Right lobe of liver (tissue), 6 donors: ENCODE results near the gene METTL1. TPM values are rescaled to one million over a fixed set of nuclear protein-coding genes. Genes with fewer than 3 reads are reported as not detected.
A peak's percentile ranks its signal among the peaks of the same experiment; 100 is the strongest.
"Not testable (repeated sequence)": the region's sequence is repeated elsewhere in the genome, so short reads cannot be mapped to it uniquely, and the experiment has no call there.

Experiments
- ATAC-seq, 4 donors: fragments of 200-7000 bp; cut with Tn5 transposase; one replicate each; pipeline ENCODE4 v1.9.1; 2020; ENCODE audit warnings: mild to moderate bottlenecking in 4 of 4, moderate library complexity in 4 of 4
- DNase-seq, 3 donors: peaks; one replicate each; pipeline ENCODE4 v3.0.0-alpha.2; 2020
- H3K27ac ChIP-seq, 3 donors: fragments of 200-600 bp; one replicate each; pipeline ENCODE4 v1.8.0; 2022
- H3K27me3 ChIP-seq, 2 donors: fragments of 200-600 bp; one replicate each; pipeline ENCODE4 v1.8.0; 2022
- H3K36me3 ChIP-seq, 4 donors: fragments of 200-600 bp; sonication (generic) in 1 of 4; one replicate each; pipeline versions ENCODE4 v1.5.1 to v1.8.0; 2017 to 2022; ENCODE audit warnings: control low read depth in 1 of 4
- H3K4me1 ChIP-seq, 4 donors: fragments of 200-600 bp; sonication (generic) in 1 of 4; one replicate each; pipeline versions ENCODE4 v1.5.1 to v1.8.0; 2017 to 2022; ENCODE audit warnings: control low read depth in 1 of 4
- H3K4me3 ChIP-seq, 3 donors: fragments of 200-600 bp; one replicate each; pipeline ENCODE4 v1.8.0; 2022
- H3K9me3 ChIP-seq, 4 donors: fragments of 200-600 bp; sonication (generic) in 1 of 4; one replicate each; pipeline versions ENCODE4 v1.5.1 to v1.8.0; 2017 to 2022; ENCODE audit warnings: control low read depth in 1 of 4
- POLR2A ChIP-seq: fragments of 450-650 bp; IDR thresholded peaks from one replicate; pipeline ENCODE4 v1.6.1; 2017; ENCODE audit warnings: antibody characterized with exemption, mild to moderate bottlenecking
- WGBS: methylation state at CpG from one replicate; pipeline ENCODE4 v1.1.6; 2018; ENCODE audit warnings: low coverage, low lambda C conversion rate; ENCODE audit not compliant: insufficient coverage; ENCODE audit errors: missing lambda C conversion rate; 5-methylcytosine and 5-hydroxymethylcytosine counted together
- intact Hi-C, 2 donors: fragments of 100-400 bp; cut with DNase I; formaldehyde crosslinking; loops; one replicate each; pipeline versions ENCODE4 v1.11.2 to v1.14.1; 2022
- total RNA-seq, 6 experiments: library from RNA; depleted of rRNA in 2 of 6; stranded (reverse); fragments of >200 nt in 2 of 6; fragmentation: NEBNext Ultra II Directional in 3 of 6; extraction: Animal tissue kit (Norgen Biotek cat#: 25700) in 3 of 6; gene quantifications; one replicate each; pipeline versions ENCODE4 v1.1.0 to v1.2.4, GENCODE V29; 2016 to 2023
- TF ChIP-seq, protein P1 (sequence below), 4 donors: fragments of 200-600 bp in 3 of 4; fragments of 450-650 bp in 1 of 4; IDR thresholded peaks; one replicate each; pipeline versions ENCODE4 v1.5.1 to v1.8.0; 2016 to 2022; ENCODE audit warnings: antibody characterized with exemption in 4 of 4, mild to moderate bottlenecking in 2 of 4
- donor health status: DM: no; HTN: yes; CAD: no.
- donor health status: DM: no; HTN: no; CAD: no.
- donor health status: DM: no; HTN: no; CAD: no.
- donor health status: DM: no; HTN: yes; CAD: no.
- donor health status: DM: no; HTN: yes; CAD: no.

The METTL1 gene
- total RNA-seq, 6 experiments from 2014 or later = 9.7 to 13.6 (median 10.3) TPM

DNA sequence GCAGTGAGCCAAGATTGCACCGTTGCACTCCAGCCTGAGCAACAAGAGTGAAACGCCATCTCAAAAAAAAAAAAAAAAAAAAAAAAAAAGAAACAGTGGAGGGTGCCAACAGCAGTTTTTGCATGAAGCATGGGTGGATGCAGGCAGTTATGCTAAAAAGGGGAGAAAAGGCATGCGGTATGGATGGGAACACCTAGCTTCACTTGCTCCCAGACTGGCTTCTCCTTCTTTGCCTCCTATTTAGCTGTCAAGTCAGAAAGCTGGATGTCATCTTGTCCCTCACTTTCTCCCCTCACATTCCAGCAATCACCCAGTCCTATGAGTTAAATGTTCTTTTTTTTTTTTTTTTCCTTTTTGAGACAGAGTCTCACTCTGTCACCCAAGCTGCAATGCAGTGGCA, 3.1 kb upstream of the METTL1 start:
- Histone ChIP-seq H3K27me3 (no peaks in the 10 kb centered on the region), H3K36me3 (no peaks in the 10 kb centered on the region), H3K27ac (no peak overlapping the region), H3K4me1 (peaks cover 2 to 11% (median 7%) of the 10 kb centered on the region in 4 donors), H3K4me3 (no peak overlapping the region), H3K9me3 (no peaks in the 10 kb centered on the region)
- 80% methylated on average over 1 of the region's 3 CpGs for WGBS
- DNase-seq (no peak), ATAC-seq (no peak)
- TF ChIP-seq, protein P1, sequence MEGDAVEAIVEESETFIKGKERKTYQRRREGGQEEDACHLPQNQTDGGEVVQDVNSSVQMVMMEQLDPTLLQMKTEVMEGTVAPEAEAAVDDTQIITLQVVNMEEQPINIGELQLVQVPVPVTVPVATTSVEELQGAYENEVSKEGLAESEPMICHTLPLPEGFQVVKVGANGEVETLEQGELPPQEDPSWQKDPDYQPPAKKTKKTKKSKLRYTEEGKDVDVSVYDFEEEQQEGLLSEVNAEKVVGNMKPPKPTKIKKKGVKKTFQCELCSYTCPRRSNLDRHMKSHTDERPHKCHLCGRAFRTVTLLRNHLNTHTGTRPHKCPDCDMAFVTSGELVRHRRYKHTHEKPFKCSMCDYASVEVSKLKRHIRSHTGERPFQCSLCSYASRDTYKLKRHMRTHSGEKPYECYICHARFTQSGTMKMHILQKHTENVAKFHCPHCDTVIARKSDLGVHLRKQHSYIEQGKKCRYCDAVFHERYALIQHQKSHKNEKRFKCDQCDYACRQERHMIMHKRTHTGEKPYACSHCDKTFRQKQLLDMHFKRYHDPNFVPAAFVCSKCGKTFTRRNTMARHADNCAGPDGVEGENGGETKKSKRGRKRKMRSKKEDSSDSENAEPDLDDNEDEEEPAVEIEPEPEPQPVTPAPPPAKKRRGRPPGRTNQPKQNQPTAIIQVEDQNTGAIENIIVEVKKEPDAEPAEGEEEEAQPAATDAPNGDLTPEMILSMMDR (IDR thresholded peaks at IDR 0.05) = no peak
- no peak for TF ChIP-seq POLR2A
- intact Hi-C loops = no loop called here

DNA sequence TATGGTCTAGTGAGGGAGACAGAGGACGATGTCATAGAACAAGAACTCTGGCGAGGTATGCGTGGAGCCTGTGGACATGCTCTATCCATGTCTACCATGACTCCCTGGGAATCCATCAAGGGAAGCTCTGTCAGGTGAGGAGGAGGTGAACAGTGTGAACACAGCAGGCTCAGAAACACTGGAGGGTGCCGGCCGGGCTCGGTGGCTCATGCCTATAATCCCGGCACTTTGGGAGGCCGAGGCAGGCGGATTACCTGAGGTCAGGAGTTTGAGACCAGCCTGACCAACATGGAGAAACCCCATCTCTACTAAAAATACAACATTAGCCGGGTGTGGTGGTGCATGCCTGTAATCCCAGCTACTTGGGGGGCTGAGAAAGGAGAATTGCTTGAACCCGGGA, 2.7 kb upstream of the METTL1 start:
- H3K4me3 ChIP-seq, ATAC-seq, H3K36me3 ChIP-seq, H3K27ac ChIP-seq, intact Hi-C loops, DNase-seq, H3K27me3 ChIP-seq, H3K9me3 ChIP-seq: not testable (repeated sequence)
- 93% methylated on average over 10 of the region's 11 CpGs for WGBS
- H3K4me1 ChIP-seq = peaks cover 2 to 11% (median 7%) of the 10 kb centered on the region in 4 donors

DNA sequence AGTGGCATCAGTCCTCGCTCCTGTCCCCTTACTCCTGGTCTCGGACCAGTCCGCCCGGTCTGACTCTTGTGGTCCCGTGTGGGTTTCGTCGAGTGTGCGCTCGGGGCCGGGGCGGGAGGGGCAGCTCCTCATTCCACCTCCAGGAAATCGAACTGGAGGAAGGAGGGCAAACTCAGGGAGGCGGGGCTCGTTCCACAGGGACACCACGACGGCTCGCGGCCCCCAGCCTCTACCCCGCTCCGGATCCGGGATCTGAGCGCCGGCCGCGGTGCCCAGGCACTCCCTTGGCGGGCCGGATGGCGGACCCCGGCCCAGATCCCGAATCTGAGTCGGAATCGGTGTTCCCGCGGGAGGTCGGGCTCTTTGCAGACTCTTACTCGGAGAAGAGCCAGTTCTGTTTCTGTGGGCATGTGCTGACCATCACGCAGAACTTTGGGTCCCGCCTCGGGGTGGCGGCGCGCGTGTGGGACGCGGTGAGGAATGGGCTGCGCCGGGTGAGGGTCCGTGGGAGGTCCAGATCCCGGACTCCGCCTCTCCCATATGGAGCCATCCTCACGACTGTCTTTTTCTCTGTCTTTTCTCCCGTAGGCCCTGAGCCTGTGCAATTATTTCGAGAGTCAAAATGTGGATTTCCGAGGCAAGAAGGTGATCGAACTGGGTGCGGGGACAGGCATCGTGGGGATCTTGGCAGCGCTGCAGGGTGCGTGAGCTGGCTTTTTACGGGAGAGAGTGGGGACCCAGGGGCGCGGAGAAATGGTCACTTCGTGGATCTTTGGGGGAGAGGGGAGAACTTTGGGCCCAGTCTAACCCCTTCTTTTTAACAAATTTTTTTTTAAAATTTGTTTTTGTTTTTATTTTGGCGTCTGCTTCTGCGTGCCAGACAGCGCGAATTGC, 771 bp upstream of the METTL1 start, which contains the start of gene EEF1AKMT3:
Gene EEF1AKMT3 (plus strand): TSS at position 186 of the 894 bp plus-strand sequence. CDS start 111 bp downstream, at position 297.
- 9% methylated on average over 21 of the region's 67 CpGs for WGBS
- H3K27ac ChIP-seq = peak within 1 kb of the TSS; percentile 75 to 96 (median 75)
- ATAC-seq (peak; percentile 73 to 78 (median 76)), DNase-seq (peak; percentile 74 to 77 (median 77))
- no peaks in the 10 kb centered on the region for H3K36me3 ChIP-seq
- peak within 1 kb of the TSS; percentile 72 to 88 (median 79) for H3K4me3 ChIP-seq
- H3K27me3 ChIP-seq = no peaks in the 10 kb centered on the region
- peaks cover 2 to 11% (median 7%) of the 10 kb centered on the region in 4 donors for H3K4me1 ChIP-seq
- TF ChIP-seq POLR2A = no peak
- TF ChIP-seq, protein P1 (IDR thresholded peaks at IDR 0.05) = no peak
- no peaks in the 10 kb centered on the region for H3K9me3 ChIP-seq
- intact Hi-C loops = no loop called here

DNA sequence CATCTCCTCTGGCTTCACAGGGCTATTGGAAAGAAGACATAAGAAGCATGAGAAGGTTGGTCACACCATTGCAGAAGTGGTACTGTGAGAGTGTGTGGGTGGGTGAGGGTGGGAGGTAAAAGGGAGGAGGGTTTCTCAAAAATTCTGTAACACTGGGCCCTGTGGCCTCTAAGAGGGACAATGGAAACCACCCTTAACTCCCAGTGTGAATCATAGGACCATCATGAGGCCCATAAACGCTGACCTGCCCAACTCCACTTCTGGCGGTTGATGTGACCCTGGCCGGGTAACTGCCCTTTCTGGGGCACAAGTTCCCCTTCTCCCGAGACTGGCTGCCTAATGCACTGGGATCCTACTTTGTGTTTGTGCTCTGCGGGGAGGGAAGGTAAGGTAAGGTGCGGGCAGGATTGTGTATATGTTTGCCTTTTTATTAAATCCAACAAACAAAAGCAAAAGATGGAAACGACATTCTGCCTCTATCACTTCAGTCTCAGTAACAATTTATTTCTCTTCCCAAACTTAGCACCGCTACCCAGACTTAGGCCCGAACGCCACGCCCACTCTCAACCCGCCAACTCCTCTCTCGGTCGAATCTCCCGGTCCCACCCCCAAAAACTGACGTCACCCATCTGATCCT, 551 bp downstream of the METTL1 start:
- DNase-seq = peak; percentile 86 to 89 (median 89)

More for the DNA sequence above, 551 bp downstream of the METTL1 start:
- Histone ChIP-seq H3K9me3 (no peaks in the 10 kb centered on the region), H3K27ac (peak overlapping the region; percentile 75 to 96 (median 75)), H3K4me1 (peaks cover 2 to 11% (median 7%) of the 10 kb centered on the region in 4 donors), H3K4me3 (peak overlapping the region; percentile 72 to 88 (median 79)), H3K36me3 (no peaks in the 10 kb centered on the region), H3K27me3 (no peaks in the 10 kb centered on the region)
- WGBS = under 1% methylated on average over 15 of the region's 16 CpGs
- ATAC-seq = peak; percentile 78 to 82 (median 79)
- TF ChIP-seq, protein P1 (IDR thresholded peaks at IDR 0.05) = no peak
- TF ChIP-seq POLR2A = no peak
- intact Hi-C loops = no loop called here
